OCI-LY3 (cell line): ENCODE measurements around the gene HYAL4.

Experiments used
- H2AFZ ChIP-seq: fragments of 200-600, 300-600 bp; shearing (Covaris generic); 2 replicates; pipeline ENCODE4 v1.6.0; 2014; ENCODE audit warnings: antibody characterized with exemption, low read depth, low read length
- H3K27ac ChIP-seq: fragments of 200-600, 300-600 bp; sonication (generic); 2 replicates; pipeline ENCODE4 v1.5.1; 2014; ENCODE audit warnings: mild to moderate bottlenecking, low read length, moderate library complexity, mixed read lengths
- H3K27me3 ChIP-seq: fragments of 200-600, 300-600 bp; sonication (generic); 2 replicates; pipeline ENCODE4 v1.6.1; 2014; ENCODE audit warnings: low read depth, low read length, mixed read lengths
- H3K36me3 ChIP-seq: fragments of 200-600, 300-600 bp; sonication (generic); replicated peaks from 2 replicates; pipeline ENCODE3; 2014; ENCODE audit warnings: low read depth, low read length, mixed read lengths
- H3K4me1 ChIP-seq: fragments of 300-600, 200-600 bp; sonication (generic); 2 replicates; pipeline ENCODE4 v1.6.1; 2014; ENCODE audit warnings: low read length, mixed read lengths
- H3K4me2 ChIP-seq: fragments of 200-600, 300-600 bp; sonication (generic); 2 replicates; pipeline ENCODE4 v1.6.1; 2014; ENCODE audit warnings: low read length, mixed read lengths
- H3K4me3 ChIP-seq: fragments of 300-600, 200-600 bp; sonication (generic); 2 replicates; pipeline ENCODE4 v1.5.1; 2014; ENCODE audit warnings: antibody characterized with exemption, mild to moderate bottlenecking, low read length, moderate library complexity
- H3K79me2 ChIP-seq: fragments of 300-600, 200-600 bp; shearing (Covaris generic); 2 replicates; pipeline ENCODE4 v1.6.1; 2014; ENCODE audit warnings: mild to moderate bottlenecking, low read length, mixed read lengths
- H3K9ac ChIP-seq: fragments of 300-600, 200-600 bp; shearing (Covaris generic); 2 replicates; pipeline ENCODE4 v1.6.0; 2014; ENCODE audit warnings: mild to moderate bottlenecking, low read length, moderate library complexity
- H3K9me3 ChIP-seq: fragments of 200-600, 300-600 bp; shearing (Covaris generic); 2 replicates; pipeline ENCODE4 v1.6.1; 2014; ENCODE audit warnings: low read length, mixed read lengths; ENCODE audit not compliant: insufficient read depth
- H4K20me1 ChIP-seq: fragments of 200-600, 300-600 bp; sonication (generic); 2 replicates; pipeline ENCODE4 v1.6.1; 2016; ENCODE audit warnings: low read length, mixed read lengths; ENCODE audit not compliant: insufficient read depth
- EZH2phosphoT487 ChIP-seq: fragments of 200-600 bp; shearing (Covaris generic); IDR thresholded peaks from 2 replicates; pipeline ENCODE4 v1.6.1; 2018; ENCODE audit warnings: antibody characterized with exemption, mixed run types, low read depth
- TF ChIP-seq, protein P1 (sequence below): fragments of 200-600, 300-600 bp; sonication (generic); IDR thresholded peaks from 2 replicates; pipeline ENCODE4 v1.5.1; 2014; ENCODE audit warnings: antibody characterized with exemption, low read length, low read depth

Gene HYAL4

GRCh38 chr7:123905714-123906113 lies 60.7 kb downstream of the HYAL4 start:
- no peak overlapping the region for H2AFZ ChIP-seq
- H3K9me3 ChIP-seq: no peaks in the 10 kb centered on the region
- H3K27ac ChIP-seq: no peak overlapping the region
- H3K27me3 ChIP-seq: no peaks in the 10 kb centered on the region
- no peak overlapping the region for H3K4me2 ChIP-seq
- peaks cover 4% of the 10 kb centered on the region for H3K4me1 ChIP-seq
- no peaks in the 10 kb centered on the region for H4K20me1 ChIP-seq
- no peaks in the 10 kb centered on the region for H3K36me3 ChIP-seq
- no peaks in the 10 kb centered on the region for H3K79me2 ChIP-seq
- H3K4me3 ChIP-seq: no peak overlapping the region
- no peak for TF ChIP-seq EZH2phosphoT487
- TF ChIP-seq, protein P1, sequence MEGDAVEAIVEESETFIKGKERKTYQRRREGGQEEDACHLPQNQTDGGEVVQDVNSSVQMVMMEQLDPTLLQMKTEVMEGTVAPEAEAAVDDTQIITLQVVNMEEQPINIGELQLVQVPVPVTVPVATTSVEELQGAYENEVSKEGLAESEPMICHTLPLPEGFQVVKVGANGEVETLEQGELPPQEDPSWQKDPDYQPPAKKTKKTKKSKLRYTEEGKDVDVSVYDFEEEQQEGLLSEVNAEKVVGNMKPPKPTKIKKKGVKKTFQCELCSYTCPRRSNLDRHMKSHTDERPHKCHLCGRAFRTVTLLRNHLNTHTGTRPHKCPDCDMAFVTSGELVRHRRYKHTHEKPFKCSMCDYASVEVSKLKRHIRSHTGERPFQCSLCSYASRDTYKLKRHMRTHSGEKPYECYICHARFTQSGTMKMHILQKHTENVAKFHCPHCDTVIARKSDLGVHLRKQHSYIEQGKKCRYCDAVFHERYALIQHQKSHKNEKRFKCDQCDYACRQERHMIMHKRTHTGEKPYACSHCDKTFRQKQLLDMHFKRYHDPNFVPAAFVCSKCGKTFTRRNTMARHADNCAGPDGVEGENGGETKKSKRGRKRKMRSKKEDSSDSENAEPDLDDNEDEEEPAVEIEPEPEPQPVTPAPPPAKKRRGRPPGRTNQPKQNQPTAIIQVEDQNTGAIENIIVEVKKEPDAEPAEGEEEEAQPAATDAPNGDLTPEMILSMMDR: no peak
- no peak overlapping the region for H3K9ac ChIP-seq

- Histone ChIP-seq H3K4me3 (no peak overlapping the region), H3K4me1 (no peaks in the 10 kb centered on the region), H3K9me3 (no peaks in the 10 kb centered on the region), H3K36me3 (no peaks in the 10 kb centered on the region), H3K4me2 (no peak overlapping the region), H3K79me2 (no peaks in the 10 kb centered on the region), H3K27me3 (no peaks in the 10 kb centered on the region), H2AFZ (no peak overlapping the region), H4K20me1 (no peaks in the 10 kb centered on the region), H3K27ac (no peak overlapping the region), H3K9ac (no peak overlapping the region)
- no peak for TF ChIP-seq EZH2phosphoT487
- TF ChIP-seq, protein P1: peak; percentile 54
Observed at GRCh38 chr7:123916240-123916724, 71.3 kb downstream of the HYAL4 start.

DNA sequence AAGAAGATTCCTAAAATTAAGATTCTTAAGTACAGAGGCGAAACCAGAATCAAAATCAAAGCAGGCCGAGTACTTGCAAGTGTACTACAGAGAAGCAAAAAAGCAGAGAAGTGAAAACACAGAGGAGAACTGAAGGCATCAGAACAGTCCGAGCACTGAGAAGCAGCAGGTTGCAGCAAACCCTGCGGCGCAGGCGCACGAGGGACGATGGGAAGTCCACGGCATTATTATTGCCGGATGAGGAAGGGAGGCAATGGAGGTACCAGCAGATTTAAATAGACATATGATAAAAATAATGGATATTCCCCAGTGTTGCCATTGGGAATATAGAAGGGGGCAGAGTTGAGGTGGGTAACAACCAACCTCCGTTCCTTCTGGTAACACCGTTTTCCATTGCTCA lies 72.9 kb downstream of the HYAL4 start:
- no peak overlapping the region for H3K27ac ChIP-seq
- H3K4me3 ChIP-seq: no peak overlapping the region
- no peak for TF ChIP-seq EZH2phosphoT487
- TF ChIP-seq, protein P1: no peak
- H3K9me3 ChIP-seq: no peaks in the 10 kb centered on the region
- no peak overlapping the region for H3K4me2 ChIP-seq
- H4K20me1 ChIP-seq: no peaks in the 10 kb centered on the region
- H3K9ac ChIP-seq: no peak overlapping the region
- no peaks in the 10 kb centered on the region for H3K36me3 ChIP-seq
- no peaks in the 10 kb centered on the region for H3K4me1 ChIP-seq
- H3K79me2 ChIP-seq: no peaks in the 10 kb centered on the region
- no peak overlapping the region for H2AFZ ChIP-seq
- H3K27me3 ChIP-seq: no peaks in the 10 kb centered on the region

GRCh38 chr7:123918309-123918708 lies 73.3 kb downstream of the HYAL4 start:
- Histone ChIP-seq H2AFZ (no peak overlapping the region), H3K9me3 (no peaks in the 10 kb centered on the region), H3K4me2 (no peak overlapping the region), H3K4me1 (no peaks in the 10 kb centered on the region), H3K27me3 (no peaks in the 10 kb centered on the region), H3K9ac (no peak overlapping the region), H3K36me3 (no peaks in the 10 kb centered on the region), H3K79me2 (no peaks in the 10 kb centered on the region), H3K27ac (no peak overlapping the region), H4K20me1 (no peaks in the 10 kb centered on the region), H3K4me3 (no peak overlapping the region)
- TF ChIP-seq, protein P1: no peak
- no peak for TF ChIP-seq EZH2phosphoT487
